Measurements from ENCODE around the gene DOCK4. TPM values are rescaled to one million over a fixed set of nuclear protein-coding genes. Genes with fewer than 3 reads are reported as not detected.

DOCK4 gene
- polyA plus RNA-seq, 1 donor (not counting 4 experiments of a cell fraction or from before 2014, with no cell fraction given), result 13.9 TPM

DNA sequence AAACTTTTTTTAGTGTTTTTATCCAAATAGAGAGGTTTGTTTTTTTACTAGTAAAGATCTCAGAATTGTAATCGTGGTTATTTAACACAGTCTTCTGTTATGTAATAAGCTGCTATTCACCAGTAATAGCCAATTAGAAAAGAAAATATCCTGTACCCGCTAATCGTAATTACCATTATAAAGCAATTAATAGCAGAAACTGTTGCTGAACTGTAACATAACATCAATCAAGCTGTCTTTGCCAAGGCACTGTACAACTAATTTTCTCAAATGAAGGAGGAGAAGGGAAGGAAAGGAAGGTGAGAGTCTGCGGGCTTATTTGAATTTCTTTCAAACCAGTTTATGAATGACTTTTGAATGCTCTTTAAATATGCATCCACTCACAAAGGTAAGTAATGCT is 9.6 kb upstream of the DOCK4 start:
- no peak overlapping the region for H3K9ac ChIP-seq (ENCODE audit: control insufficient read depth, extremely low read depth, insufficient read depth, low read length)
- TF ChIP-seq EZH2 (IDR thresholded peaks at IDR 0.05; ENCODE audit: low read length), result no peak
- TF ChIP-seq, protein P1, sequence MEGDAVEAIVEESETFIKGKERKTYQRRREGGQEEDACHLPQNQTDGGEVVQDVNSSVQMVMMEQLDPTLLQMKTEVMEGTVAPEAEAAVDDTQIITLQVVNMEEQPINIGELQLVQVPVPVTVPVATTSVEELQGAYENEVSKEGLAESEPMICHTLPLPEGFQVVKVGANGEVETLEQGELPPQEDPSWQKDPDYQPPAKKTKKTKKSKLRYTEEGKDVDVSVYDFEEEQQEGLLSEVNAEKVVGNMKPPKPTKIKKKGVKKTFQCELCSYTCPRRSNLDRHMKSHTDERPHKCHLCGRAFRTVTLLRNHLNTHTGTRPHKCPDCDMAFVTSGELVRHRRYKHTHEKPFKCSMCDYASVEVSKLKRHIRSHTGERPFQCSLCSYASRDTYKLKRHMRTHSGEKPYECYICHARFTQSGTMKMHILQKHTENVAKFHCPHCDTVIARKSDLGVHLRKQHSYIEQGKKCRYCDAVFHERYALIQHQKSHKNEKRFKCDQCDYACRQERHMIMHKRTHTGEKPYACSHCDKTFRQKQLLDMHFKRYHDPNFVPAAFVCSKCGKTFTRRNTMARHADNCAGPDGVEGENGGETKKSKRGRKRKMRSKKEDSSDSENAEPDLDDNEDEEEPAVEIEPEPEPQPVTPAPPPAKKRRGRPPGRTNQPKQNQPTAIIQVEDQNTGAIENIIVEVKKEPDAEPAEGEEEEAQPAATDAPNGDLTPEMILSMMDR (optimal IDR thresholded peaks at IDR 0.05 in 1 of 3, IDR thresholded peaks at IDR 0.05 in 1 of 3, conservative IDR thresholded peaks at IDR 0.05 in 1 of 3; ENCODE audit: extremely low read depth in 1 of 3, insufficient read depth in 2 of 3, low read length in 3 of 3), result no peak
- H4K20me1 ChIP-seq (ENCODE audit: control insufficient read depth, extremely low read depth, insufficient read depth, low read length), result no peaks in the 10 kb centered on the region
- no peaks in the 10 kb centered on the region for H3K36me3 ChIP-seq (ENCODE audit: control insufficient read depth in 2 of 2, extremely low read depth in 1 of 2, insufficient read depth in 2 of 2, low read length in 2 of 2)
- no peaks in the 10 kb centered on the region for H3K9me3 ChIP-seq (ENCODE audit: control insufficient read depth, low read depth, low read length)
- FAIRE-seq (no peak), DNase-seq (ENCODE audit: low read depth, low spot score) (no peak)
- no peak overlapping the region for H2AFZ ChIP-seq (ENCODE audit: control insufficient read depth, low read length)
- no peaks in the 10 kb centered on the region for H3K27me3 ChIP-seq (ENCODE audit: control insufficient read depth, extremely low read depth, insufficient read depth, low read length)
- H3K79me2 ChIP-seq (ENCODE audit: control insufficient read depth, insufficient read depth, low read length), result peaks cover 47% of the 10 kb centered on the region
- H3K4me2 ChIP-seq (ENCODE audit: control insufficient read depth, extremely low read depth, insufficient read depth, low read depth, low read length), result no peak overlapping the region
- H3K4me3 ChIP-seq (ENCODE audit: control insufficient read depth in 2 of 3, extremely low read depth in 1 of 3, insufficient read depth in 2 of 3, low read depth in 1 of 3, low read length in 3 of 3), result no peak overlapping the region
- H3K27ac ChIP-seq (ENCODE audit: control insufficient read depth, insufficient read depth, low read length), result no peak overlapping the region
- dilution Hi-C loops (cut with MboI; ENCODE audit: extremely low pct_ligation_motif_present, low sequenced_read_pairs), result no loop called here
- H3K4me1 ChIP-seq (ENCODE audit: control insufficient read depth, extremely low read depth, insufficient read depth, low read length), result no peaks in the 10 kb centered on the region
- peaks cover 2% of the 10 kb centered on the region for H3K9me1 ChIP-seq (ENCODE audit: control insufficient read depth, extremely low read depth, insufficient read depth, low read length)

DNA sequence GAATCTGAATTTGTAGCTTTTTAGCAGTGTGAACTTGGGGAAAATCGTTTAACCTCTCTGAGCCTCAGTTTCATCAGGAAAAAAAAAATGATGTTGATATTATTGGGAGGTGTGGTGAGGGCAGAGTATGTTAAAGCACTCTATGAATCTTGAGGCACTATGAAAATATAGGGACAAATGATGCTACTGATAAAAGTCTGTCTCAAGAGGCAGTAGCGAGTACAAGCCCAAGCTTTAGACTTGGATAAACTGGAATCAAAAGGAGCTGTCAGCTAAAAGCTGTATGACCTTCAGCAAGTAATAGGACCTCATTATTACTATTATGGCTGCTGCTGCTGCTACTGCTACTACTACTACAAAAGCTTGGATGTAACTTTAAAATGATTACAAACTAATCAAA is 8.7 kb upstream of the DOCK4 start:
- H3K9me1 ChIP-seq (ENCODE audit: control insufficient read depth, extremely low read depth, insufficient read depth, low read length), result peaks cover 2% of the 10 kb centered on the region
- no peaks in the 10 kb centered on the region for H3K9me3 ChIP-seq (ENCODE audit: control insufficient read depth, low read depth, low read length)
- no peak for DNase-seq (ENCODE audit: low read depth, low spot score)
- no peaks in the 10 kb centered on the region for H3K27me3 ChIP-seq (ENCODE audit: control insufficient read depth, extremely low read depth, insufficient read depth, low read length)
- no peaks in the 10 kb centered on the region for H4K20me1 ChIP-seq (ENCODE audit: control insufficient read depth, extremely low read depth, insufficient read depth, low read length)
- H3K9ac ChIP-seq (ENCODE audit: control insufficient read depth, extremely low read depth, insufficient read depth, low read length), result no peak overlapping the region
- H3K4me2 ChIP-seq (ENCODE audit: control insufficient read depth, extremely low read depth, insufficient read depth, low read depth, low read length), result no peak overlapping the region
- peaks cover 52% of the 10 kb centered on the region for H3K79me2 ChIP-seq (ENCODE audit: control insufficient read depth, insufficient read depth, low read length)
- no peak overlapping the region for H3K4me3 ChIP-seq (ENCODE audit: control insufficient read depth in 2 of 3, extremely low read depth in 1 of 3, insufficient read depth in 2 of 3, low read depth in 1 of 3, low read length in 3 of 3)
- dilution Hi-C loops (cut with MboI; ENCODE audit: extremely low pct_ligation_motif_present, low sequenced_read_pairs), result no loop called here
- no peaks in the 10 kb centered on the region for H3K36me3 ChIP-seq (ENCODE audit: control insufficient read depth in 2 of 2, extremely low read depth in 1 of 2, insufficient read depth in 2 of 2, low read length in 2 of 2)
- TF ChIP-seq EZH2 (IDR thresholded peaks at IDR 0.05; ENCODE audit: low read length), result no peak
- TF ChIP-seq, protein P1 (optimal IDR thresholded peaks at IDR 0.05 in 1 of 3, IDR thresholded peaks at IDR 0.05 in 1 of 3, conservative IDR thresholded peaks at IDR 0.05 in 1 of 3; ENCODE audit: extremely low read depth in 1 of 3, insufficient read depth in 2 of 3, low read length in 3 of 3), result no peak
- no peaks in the 10 kb centered on the region for H3K4me1 ChIP-seq (ENCODE audit: control insufficient read depth, extremely low read depth, insufficient read depth, low read length)
- no peak for FAIRE-seq
- H2AFZ ChIP-seq (ENCODE audit: control insufficient read depth, low read length), result no peak overlapping the region
- H3K27ac ChIP-seq (ENCODE audit: control insufficient read depth, insufficient read depth, low read length), result no peak overlapping the region
